Ovary (tissue), 9 donors: ENCODE measurements around the gene ANO7. TPM values are rescaled to one million over a fixed set of nuclear protein-coding genes. Genes with fewer than 3 reads are reported as not detected.

Experiments
- DNase-seq, 5 donors: peaks; one replicate each; pipeline ENCODE4 v3.0.0-alpha.2; 2019 to 2020
- H3K27ac ChIP-seq, 2 donors: fragments of 200-600 bp; one replicate each; pipeline versions ENCODE4 v1.5.1 to v1.8.0; 2019 to 2022
- H3K27me3 ChIP-seq: fragments of 200-600 bp; one replicate; pipeline ENCODE4 v1.8.0; 2022
- H3K36me3 ChIP-seq: fragments of 200-600 bp; sonication (generic); one replicate; pipeline ENCODE4 v1.5.1; 2019
- H3K4me1 ChIP-seq: one replicate; pipeline ENCODE4 v1.8.1; 2013; ENCODE audit warnings: mild to moderate bottlenecking, moderate library complexity; ENCODE audit not compliant: insufficient read depth
- H3K4me3 ChIP-seq: fragments of 200-600 bp; sonication (generic); one replicate; pipeline ENCODE4 v1.5.1; 2017
- H3K9me3 ChIP-seq, 2 donors: fragments of 200-600 bp in 1 of 2; sonication (generic) in 1 of 2; one replicate each; pipeline versions ENCODE4 v1.5.1 to v1.8.1; 2013 to 2019; ENCODE audit warnings: mild to moderate bottlenecking in 1 of 2, moderate library complexity in 1 of 2
- EP300 ChIP-seq: sonication (generic); formaldehyde crosslinking; IDR thresholded peaks from one replicate; pipeline ENCODE4 v1.6.1; 2017; ENCODE audit warnings: antibody characterized with exemption
- POLR2A ChIP-seq: fragments of 450-650 bp; IDR thresholded peaks from one replicate; pipeline ENCODE4 v1.6.1; 2017; ENCODE audit warnings: antibody characterized with exemption, mild to moderate bottlenecking, moderate library complexity
- WGBS, 3 donors: extraction: QIAGEN DNeasy Blood & Tissue Kit in 1 of 3; methylation state at CpG; one replicate each; pipeline versions ENCODE4 v1.1.5 to v1.1.7; 2013 to 2017; 5-methylcytosine and 5-hydroxymethylcytosine counted together
- intact Hi-C, 4 donors: fragments of 100-400 bp; cut with DNase I; formaldehyde crosslinking; loops; one replicate each; pipeline versions ENCODE4 v1.11.0 to v1.15.1; 2022 to 2023
- polyA plus RNA-seq, 2 donors: library from polyadenylated mRNA; stranded (reverse); fragments of 200-250 nt in 1 of 2; fragments of 350-450 nt in 1 of 2; fragmentation: Illumina TruSeq in 1 of 2; extraction: RNeasy Lipid Tissue Mini Kit (QIAGEN cat#74804) in 1 of 2; gene quantifications; one replicate each; pipeline ENCODE4 v1.2.3, GENCODE V29; 2013 to 2014
- total RNA-seq, 7 donors: library from RNA; depleted of rRNA in 2 of 7; stranded (reverse); fragments of >200 nt in 2 of 7; fragmentation: NEBNext Ultra II Directional in 3 of 7; extraction: Animal tissue kit (Norgen Biotek cat#: 25700) in 3 of 7; gene quantifications; one replicate each; pipeline versions ENCODE4 v1.1.0 to v1.2.4, GENCODE V29; 2016 to 2023
- TF ChIP-seq, protein P1 (sequence below), 3 donors: fragments of 450-650 bp in 2 of 3; fragments of 200-600 bp in 1 of 3; IDR thresholded peaks; one replicate each; pipeline versions ENCODE4 v1.5.1 to v1.8.0; 2016 to 2022; ENCODE audit warnings: antibody characterized with exemption in 3 of 3, mild to moderate bottlenecking in 1 of 3
- donor health status: DM: no; HTN: no; CAD: no; lungs with moderate emphysema.
- donor health status: DM: no; HTN: no; CAD: no.
- donor health status: Bipolar disorder and iron deficiency.
- donor health status: DM: yes; HTN: yes; CAD: no.
- donor health status: DM: no; HTN: no; CAD: no.
- donor health status: DM: yes; HTN: yes; CAD: no.

Gene ANO7
- total and polyA plus RNA-seq, 9 donors: 0.87 to 6.5 (median 2.1) TPM

DNA sequence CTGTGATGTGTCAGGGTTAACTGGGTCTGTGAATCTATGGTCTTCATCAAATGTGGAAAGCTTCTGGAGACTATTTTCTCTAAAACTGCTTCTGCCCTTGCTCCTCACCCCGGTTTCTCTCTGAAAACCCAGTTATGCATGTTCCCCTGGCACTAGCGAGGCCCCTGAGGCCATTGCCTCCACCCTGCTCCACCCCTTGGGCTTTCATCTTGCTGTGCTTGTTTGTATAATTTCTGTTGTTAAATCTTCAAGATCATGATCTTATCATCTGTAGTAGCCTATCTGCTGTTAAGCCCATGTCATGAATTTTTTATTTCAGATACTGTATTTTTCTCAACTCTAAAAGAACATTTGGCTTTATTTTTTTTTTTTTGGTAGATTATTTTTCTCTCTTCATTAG lies 14.9 kb upstream of the ANO7 start:
- TF ChIP-seq, protein P1, sequence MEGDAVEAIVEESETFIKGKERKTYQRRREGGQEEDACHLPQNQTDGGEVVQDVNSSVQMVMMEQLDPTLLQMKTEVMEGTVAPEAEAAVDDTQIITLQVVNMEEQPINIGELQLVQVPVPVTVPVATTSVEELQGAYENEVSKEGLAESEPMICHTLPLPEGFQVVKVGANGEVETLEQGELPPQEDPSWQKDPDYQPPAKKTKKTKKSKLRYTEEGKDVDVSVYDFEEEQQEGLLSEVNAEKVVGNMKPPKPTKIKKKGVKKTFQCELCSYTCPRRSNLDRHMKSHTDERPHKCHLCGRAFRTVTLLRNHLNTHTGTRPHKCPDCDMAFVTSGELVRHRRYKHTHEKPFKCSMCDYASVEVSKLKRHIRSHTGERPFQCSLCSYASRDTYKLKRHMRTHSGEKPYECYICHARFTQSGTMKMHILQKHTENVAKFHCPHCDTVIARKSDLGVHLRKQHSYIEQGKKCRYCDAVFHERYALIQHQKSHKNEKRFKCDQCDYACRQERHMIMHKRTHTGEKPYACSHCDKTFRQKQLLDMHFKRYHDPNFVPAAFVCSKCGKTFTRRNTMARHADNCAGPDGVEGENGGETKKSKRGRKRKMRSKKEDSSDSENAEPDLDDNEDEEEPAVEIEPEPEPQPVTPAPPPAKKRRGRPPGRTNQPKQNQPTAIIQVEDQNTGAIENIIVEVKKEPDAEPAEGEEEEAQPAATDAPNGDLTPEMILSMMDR (IDR thresholded peaks at IDR 0.05): no peak
- TF ChIP-seq POLR2A (no peak), EP300 (no peak)
- no peaks in the 10 kb centered on the region for H3K9me3 ChIP-seq
- no peak overlapping the region for H3K27ac ChIP-seq
- H3K4me3 ChIP-seq: no peak overlapping the region
- intact Hi-C loops: no loop called here
- H3K36me3 ChIP-seq: no peaks in the 10 kb centered on the region
- no peaks in the 10 kb centered on the region for H3K4me1 ChIP-seq
- 92 to 96% (median 92%) methylated on average over 2 of the region's 2 CpGs for WGBS, 3 donors
- DNase-seq: no peak
- H3K27me3 ChIP-seq: no peaks in the 10 kb centered on the region

DNA sequence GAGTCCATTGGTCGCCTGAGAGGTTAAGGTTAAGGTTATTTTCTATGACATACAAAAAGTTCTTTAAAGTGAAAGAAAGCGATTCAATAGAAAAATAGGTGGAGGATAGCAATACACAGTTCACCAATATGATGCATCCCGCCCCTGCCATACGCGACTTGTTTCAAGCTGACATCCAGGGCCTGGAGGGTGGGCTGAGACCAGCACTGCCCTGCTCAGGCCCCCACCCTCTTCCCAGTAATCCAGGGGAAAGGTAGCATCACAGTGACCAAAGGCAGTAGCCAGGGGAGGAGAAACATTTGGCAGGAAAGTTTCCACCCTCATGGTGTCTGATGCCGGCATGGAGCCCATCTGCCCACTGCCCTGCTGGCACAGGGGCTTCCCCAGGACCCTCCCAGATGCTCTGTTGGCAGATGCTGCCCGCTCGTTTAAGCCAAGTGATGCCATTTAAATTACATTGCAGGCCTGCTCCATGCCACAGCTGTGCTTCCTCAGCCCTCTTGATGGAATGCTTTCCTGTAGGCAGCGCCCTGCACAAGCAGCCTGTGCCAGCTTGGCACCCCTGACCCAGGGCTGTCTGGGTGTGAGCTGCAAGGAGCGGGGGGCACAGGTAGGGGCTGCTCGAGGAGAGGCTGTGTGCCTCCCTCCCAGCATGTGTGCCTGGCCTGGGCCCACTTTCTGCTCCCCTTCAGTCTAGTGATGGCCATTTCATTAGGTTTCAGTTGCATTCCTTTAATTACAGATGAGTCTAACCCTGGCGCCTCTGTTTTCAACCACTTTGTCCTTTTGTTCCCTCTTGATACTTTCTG lies 10.7 kb upstream of the ANO7 start:
- intact Hi-C loops: no loop called here
- no peaks in the 10 kb centered on the region for H3K4me1 ChIP-seq
- no peak overlapping the region for H3K4me3 ChIP-seq
- TF ChIP-seq EP300: no peak
- TF ChIP-seq POLR2A: no peak
- DNase-seq: no peak
- H3K27ac ChIP-seq: no peak overlapping the region
- WGBS, 3 donors: 93 to 95% (median 93%) methylated on average over 12 of the region's 12 CpGs
- no peaks in the 10 kb centered on the region for H3K9me3 ChIP-seq
- no peaks in the 10 kb centered on the region for H3K36me3 ChIP-seq
- H3K27me3 ChIP-seq: no peaks in the 10 kb centered on the region

DNA sequence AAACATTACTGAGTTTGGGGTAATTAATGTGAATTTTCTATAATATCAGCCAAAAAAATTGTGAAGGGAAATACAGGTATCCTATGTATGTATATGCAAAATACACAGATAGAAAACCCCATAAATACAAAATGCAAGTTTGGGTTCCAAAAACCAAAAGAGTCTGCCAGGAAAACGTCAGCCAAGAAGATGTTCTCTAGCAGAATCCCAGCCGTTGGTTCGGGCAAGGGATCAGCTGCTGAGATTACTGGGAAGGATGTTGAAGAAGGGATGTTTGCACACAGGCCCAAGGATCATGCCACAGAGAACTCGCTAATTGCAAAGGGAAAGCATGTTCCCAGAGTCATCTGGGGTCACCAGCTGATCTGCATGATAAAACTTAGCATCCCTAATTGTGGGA lies 9.5 kb upstream of the ANO7 start:
- Histone ChIP-seq H3K4me3 (no peak overlapping the region), H3K9me3 (no peaks in the 10 kb centered on the region), H3K4me1 (no peaks in the 10 kb centered on the region), H3K27me3 (no peaks in the 10 kb centered on the region), H3K36me3 (no peaks in the 10 kb centered on the region), H3K27ac (no peak overlapping the region)
- TF ChIP-seq, protein P1 (IDR thresholded peaks at IDR 0.05): no peak
- no peak for TF ChIP-seq EP300
- TF ChIP-seq POLR2A: no peak
- no peak for DNase-seq
- intact Hi-C loops: no loop called here
- 36 to 52% (median 50%) methylated on average over 4 of the region's 4 CpGs for WGBS, 3 donors

DNA sequence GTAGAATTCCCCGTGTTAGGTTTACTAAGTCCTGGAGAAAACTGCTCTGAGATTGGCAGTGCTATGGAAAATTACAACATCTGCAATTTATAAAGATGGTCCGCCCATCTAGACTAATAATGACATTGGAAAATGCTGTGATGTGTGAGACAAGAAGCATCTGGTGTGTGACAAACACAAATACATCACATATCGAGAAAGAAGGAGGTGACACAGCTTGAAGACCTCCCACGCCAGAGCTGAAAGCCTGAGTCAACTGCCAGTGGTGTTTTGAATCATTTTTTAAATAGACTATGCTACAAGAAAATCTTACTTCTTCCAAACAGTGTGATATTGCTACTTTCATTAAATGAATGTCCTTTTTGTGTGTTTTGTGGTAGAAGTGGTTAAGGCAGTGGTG lies 8.6 kb upstream of the ANO7 start:
- no peak overlapping the region for H3K4me3 ChIP-seq
- no peak overlapping the region for H3K27ac ChIP-seq
- DNase-seq: no peak
- 82 to 84% (median 82%) methylated on average over 4 of the region's 4 CpGs for WGBS, 3 donors
- TF ChIP-seq, protein P1 (IDR thresholded peaks at IDR 0.05): no peak
- no peak for TF ChIP-seq EP300
- TF ChIP-seq POLR2A: no peak
- no peaks in the 10 kb centered on the region for H3K36me3 ChIP-seq
- no peaks in the 10 kb centered on the region for H3K9me3 ChIP-seq
- no peaks in the 10 kb centered on the region for H3K27me3 ChIP-seq
- no peaks in the 10 kb centered on the region for H3K4me1 ChIP-seq
- intact Hi-C loops: no loop called here

DNA sequence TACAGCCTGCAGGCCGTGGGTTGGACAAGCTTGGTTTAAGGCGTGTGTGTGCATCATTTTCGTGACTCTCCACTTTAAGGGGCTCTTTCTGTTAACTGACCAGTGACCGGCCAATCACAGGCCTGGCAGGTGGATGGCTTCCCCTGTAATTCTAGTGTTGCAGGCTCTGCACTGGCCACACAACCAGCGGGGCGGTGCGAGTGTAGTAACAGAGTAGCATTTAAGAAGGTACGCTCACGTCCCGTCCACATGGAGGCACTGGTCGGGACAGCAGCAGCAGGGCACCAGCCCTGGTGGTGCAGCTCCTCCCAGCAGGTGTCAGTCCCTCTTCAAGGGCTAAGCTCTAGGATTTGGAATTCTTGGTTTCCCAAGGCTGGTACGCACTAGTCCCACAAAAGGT lies 8.0 kb upstream of the ANO7 start:
- no peaks in the 10 kb centered on the region for H3K4me1 ChIP-seq
- no peak overlapping the region for H3K4me3 ChIP-seq
- intact Hi-C loops: no loop called here
- TF ChIP-seq EP300: no peak
- TF ChIP-seq, protein P1 (IDR thresholded peaks at IDR 0.05): no peak
- TF ChIP-seq POLR2A: no peak
- no peaks in the 10 kb centered on the region for H3K36me3 ChIP-seq
- no peak for DNase-seq
- H3K27me3 ChIP-seq: no peaks in the 10 kb centered on the region
- H3K27ac ChIP-seq: no peak overlapping the region
- no peaks in the 10 kb centered on the region for H3K9me3 ChIP-seq
- WGBS, 3 donors: 88 to 91% (median 89%) methylated on average over 12 of the region's 12 CpGs
